Mesenteric fat pad (tissue), 1 donor: ENCODE measurements around the gene CAPZB. TPM values are rescaled to one million over a fixed set of nuclear protein-coding genes. Genes with fewer than 3 reads are reported as not detected.

Experiments
- DNase-seq: peaks from one replicate; pipeline ENCODE4 v3.0.0-alpha.2; 2020; ENCODE audit warnings: low spot score
- total RNA-seq: library from RNA; stranded (reverse); fragmentation: NEBNext Ultra II Directional; extraction: Animal tissue kit (Norgen Biotek cat#: 25700); gene quantifications from one replicate; pipeline ENCODE4 v1.2.1, GENCODE V29; 2021
- donor health status: DM: yes; HTN: yes; CAD: no.

Gene CAPZB
- total RNA-seq, 1 donor from 2014 or later = 260 TPM

- DNase-seq = no peak
Measured at GRCh38 chr1:19352839-19353238, 132.5 kb downstream of the CAPZB start.

- no peak for DNase-seq
Measured at GRCh38 chr1:19351873-19352272, 133.5 kb downstream of the CAPZB start.

DNA sequence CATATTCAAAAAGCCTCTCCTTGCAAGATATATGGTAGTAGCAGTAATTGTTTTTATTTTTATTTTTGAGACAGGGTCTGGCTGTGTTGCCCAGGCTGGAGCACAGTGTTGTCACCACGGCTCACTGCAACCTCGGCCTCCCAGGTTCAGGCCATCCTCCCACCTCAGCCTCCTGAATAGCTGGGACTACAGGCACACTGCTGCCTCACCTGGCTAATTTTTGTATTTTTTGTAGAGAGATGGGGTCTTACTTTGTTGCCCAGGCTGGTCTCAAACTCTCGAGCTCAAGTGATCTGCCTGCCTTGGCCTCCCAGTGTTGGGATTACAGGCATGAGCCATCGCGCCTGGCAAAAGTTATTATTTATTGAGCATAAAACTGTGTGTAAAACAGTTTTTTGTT is 134.8 kb downstream of the CAPZB start:
- no peak for DNase-seq

GRCh38 chr1:19349999-19350398 is 135.3 kb downstream of the CAPZB start:
- no peak for DNase-seq

DNA sequence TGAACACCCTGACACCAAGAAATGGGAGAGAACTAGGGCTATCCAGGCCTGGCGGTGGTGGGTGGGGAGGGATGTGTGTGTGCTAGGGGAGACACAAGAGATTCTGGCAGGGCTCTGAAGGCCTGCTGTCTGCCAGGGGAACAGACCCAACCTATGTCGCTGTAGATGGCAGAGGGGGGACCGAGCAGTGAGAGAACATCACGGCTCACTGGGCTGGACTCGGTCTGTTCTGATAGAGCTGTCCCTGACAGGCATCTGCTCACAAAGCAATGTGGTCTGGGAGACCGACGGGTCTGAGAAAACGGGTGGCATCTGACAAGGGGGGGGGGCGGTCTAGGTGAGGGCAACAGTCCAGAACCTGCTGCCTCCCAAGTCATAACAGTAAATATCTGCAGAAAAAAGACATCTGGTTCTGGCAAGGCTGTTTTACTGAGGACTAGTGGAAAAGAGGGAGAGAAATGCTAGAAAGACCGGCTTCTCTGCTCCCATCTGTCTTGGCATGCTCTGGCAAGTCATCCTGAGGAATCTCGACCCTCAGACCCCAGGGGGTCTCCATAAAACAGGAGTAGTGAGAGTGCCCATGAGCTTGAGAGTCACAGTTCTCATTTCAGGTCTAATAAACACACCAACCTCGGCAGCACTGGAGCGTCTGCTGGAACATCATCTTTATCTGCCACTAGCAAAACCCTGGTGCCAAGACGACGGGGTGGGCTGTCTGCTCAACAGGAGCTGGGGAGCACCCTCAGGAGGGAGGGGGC is 136.7 kb downstream of the CAPZB start:
- DNase-seq = no peak

- DNase-seq = no peak
Measured at GRCh38 chr1:19347533-19348172, 137.7 kb downstream of the CAPZB start.

- no peak for DNase-seq
Measured at GRCh38 chr1:19346026-19346425, 139.3 kb downstream of the CAPZB start.

GRCh38 chr1:19345391-19345790 is 139.9 kb downstream of the CAPZB start:
- DNase-seq = no peak

GRCh38 chr1:19344831-19345230 is 140.5 kb downstream of the CAPZB start:
- no peak for DNase-seq

GRCh38 chr1:19344372-19344810 is 140.9 kb downstream of the CAPZB start:
- DNase-seq = no peak

DNA sequence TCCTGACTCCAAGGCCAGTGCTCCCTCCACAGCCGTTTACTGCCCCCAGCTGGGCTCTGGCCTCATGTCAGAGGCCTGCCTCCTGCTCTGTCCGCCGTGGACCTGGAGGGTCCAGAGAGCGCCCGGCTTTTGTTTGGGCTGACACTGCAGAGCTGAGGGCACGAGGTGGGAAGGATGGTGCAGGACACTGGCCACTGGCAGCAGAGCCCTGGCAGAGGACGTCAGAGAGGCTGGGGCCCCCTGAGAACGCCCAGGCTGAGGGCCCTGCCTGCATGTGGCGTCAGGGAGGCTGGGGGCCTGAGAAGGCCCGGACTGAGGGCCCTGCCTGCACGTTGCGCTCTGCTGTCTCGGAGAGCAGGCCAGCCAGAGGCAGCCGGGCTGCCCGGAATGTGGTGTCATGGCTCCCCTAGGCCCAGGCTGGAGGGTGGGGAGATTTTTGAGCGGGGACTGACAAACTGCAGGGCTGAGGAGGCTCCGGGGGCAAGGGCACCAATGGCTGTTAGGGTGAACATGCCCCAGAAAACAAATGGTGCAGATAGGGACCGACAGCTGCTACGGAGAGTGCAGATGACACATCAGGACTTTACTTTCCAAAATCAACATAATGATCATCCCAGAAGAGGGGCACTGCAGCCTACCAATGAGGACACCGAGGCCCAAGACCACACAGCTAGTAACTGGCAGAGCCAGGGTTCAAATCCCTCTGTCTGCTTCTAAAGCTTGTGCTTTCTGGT is 141.6 kb downstream of the CAPZB start:
- no peak for DNase-seq

- DNase-seq = no peak
Measured at GRCh38 chr1:19342894-19343616, 142.3 kb downstream of the CAPZB start.

DNA sequence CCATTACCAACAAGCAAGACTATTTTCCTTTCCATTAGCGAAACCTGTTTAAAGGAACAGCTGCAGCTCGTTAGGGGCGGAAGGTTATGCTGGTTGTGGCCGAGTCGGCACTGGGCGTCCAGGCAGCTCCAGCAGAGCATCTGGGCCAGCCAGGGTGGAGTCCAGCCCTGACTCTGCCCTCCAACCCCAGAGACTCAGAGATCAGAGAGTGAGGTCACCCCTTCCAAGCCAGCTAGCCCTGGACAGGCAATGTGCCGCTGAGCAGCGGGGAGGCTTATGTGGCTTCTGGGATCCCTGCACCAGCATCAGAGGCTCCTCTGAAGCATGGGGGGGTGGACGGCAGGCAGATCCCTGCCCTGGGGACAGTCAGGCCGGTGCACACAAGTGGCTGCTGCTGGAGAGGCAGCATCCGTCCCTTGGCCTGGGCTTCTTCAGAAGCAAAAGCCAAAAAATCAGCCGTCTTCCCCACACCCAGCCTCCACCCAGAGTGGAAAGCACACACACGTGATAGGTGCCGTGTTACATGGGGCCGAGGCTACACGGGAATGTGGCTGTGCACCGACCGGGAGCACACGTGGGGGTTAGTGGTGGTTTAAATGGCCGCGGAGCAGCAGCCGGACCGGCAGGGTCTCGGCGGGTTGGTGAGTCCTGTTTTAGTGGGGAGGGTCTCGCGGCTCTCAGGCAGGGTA is 143.1 kb downstream of the CAPZB start:
- no peak for DNase-seq

- no peak for DNase-seq
Measured at GRCh38 chr1:19341201-19342061, 143.9 kb downstream of the CAPZB start.

GRCh38 chr1:19340387-19340937 is 144.9 kb downstream of the CAPZB start:
- no peak for DNase-seq

- no peak for DNase-seq
Measured at GRCh38 chr1:19339214-19339861, 146.0 kb downstream of the CAPZB start.

GRCh38 chr1:19338323-19338762 is 147.0 kb downstream of the CAPZB start:
- no peak for DNase-seq

GRCh38 chr1:19337289-19337688 is 148.1 kb downstream of the CAPZB start:
- DNase-seq = no peak

DNA sequence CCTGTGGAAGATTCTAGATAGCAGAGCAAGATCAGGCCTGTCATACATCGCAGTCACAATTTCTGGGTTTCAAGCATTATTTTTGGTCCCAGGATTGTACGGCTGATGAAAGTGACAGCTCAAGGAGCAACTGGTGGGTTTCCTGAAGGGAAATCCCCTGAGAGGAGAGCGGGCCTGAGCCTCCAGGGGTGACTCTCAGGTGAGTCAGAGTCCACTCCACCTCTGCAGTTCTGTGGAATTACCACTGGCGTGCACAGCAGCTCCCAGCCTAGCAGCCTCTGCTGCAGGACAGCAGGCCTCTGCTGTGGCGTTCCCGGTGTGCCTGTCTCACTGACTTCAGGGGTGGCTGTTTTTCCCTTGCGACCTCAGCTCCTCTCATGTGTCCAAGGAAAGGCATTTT is 148.8 kb downstream of the CAPZB start:
- DNase-seq = no peak
